HepG2 (cell line): ENCODE measurements around the gene BMPR2.

Experiments used
- ATRX ChIP-seq: sonication (generic); formaldehyde crosslinking; IDR thresholded peaks from 2 replicates; pipeline ENCODE4 v1.4.0; 2020; ENCODE audit warnings: missing genetic modification reagents, borderline replicate concordance
- CHCHD3 ChIP-seq: sonication (generic); formaldehyde crosslinking; IDR thresholded peaks from 2 replicates; pipeline ENCODE4 v1.8.0; 2022; ENCODE audit warnings: mild to moderate bottlenecking, missing genetic modification reagents, moderate library complexity
- CTCF ChIP-seq: sonication (generic); formaldehyde crosslinking; IDR thresholded peaks from 2 replicates; pipeline ENCODE4 v1.5.0; 2020; ENCODE audit warnings: mild to moderate bottlenecking, missing genetic modification reagents, moderate library complexity
- PHF20 ChIP-seq: sonication (generic); formaldehyde crosslinking; IDR thresholded peaks from 2 replicates; pipeline ENCODE4 v1.5.0; 2020; ENCODE audit warnings: mild to moderate bottlenecking, missing genetic modification reagents
- POLR2A ChIP-seq, 2 experiments: IDR thresholded peaks; 2 replicates each; pipeline ENCODE4 v1.6.1; 2011; ENCODE audit warnings: low read depth in 2 of 2, low read length in 2 of 2, mild to moderate bottlenecking in 1 of 2, moderate library complexity in 1 of 2; ENCODE audit not compliant: insufficient read depth in 1 of 2
- ZNF280B ChIP-seq: sonication (generic); formaldehyde crosslinking; IDR thresholded peaks from 2 replicates; pipeline ENCODE4 v1.5.0; 2020; ENCODE audit warnings: missing genetic modification reagents, mild to moderate bottlenecking, borderline replicate concordance
- ZNF354B ChIP-seq: sonication (generic); formaldehyde crosslinking; IDR thresholded peaks from 2 replicates; pipeline ENCODE4 v1.8.0; 2022; ENCODE audit warnings: mild to moderate bottlenecking, missing genetic modification reagents

- no peak for TF ChIP-seq ATRX (CRISPR knock-in tag)
- TF ChIP-seq ZNF280B = no peak
- no peak for TF ChIP-seq CHCHD3 (CRISPR knock-in tag)
- no peak for TF ChIP-seq ZNF354B (CRISPR knock-in tag)
- TF ChIP-seq CTCF (CRISPR knock-in tag) = no peak
- TF ChIP-seq PHF20 (CRISPR knock-in tag) = no peak
- no peak for TF ChIP-seq POLR2A (IDR thresholded peaks at IDR 0.05; ENCODE audit: insufficient read depth in 1 of 2, low read depth in 2 of 2, low read length in 2 of 2)
Observed at GRCh38 chr2:202613479-202613878, 237.4 kb downstream of the BMPR2 start.
